ENCODE results near the gene SYTL1. TPM values are rescaled to one million over a fixed set of nuclear protein-coding genes. Genes with fewer than 3 reads are reported as not detected.
A peak's percentile ranks its signal among the peaks of the same experiment; 100 is the strongest.

The SYTL1 gene
- total and polyA plus RNA-seq, 9 of the 15 experiments (the other 6 are each of a cell fraction or from before 2014, with no cell fraction given), result 0.04 to 9.3 (median 1.7) TPM

DNA sequence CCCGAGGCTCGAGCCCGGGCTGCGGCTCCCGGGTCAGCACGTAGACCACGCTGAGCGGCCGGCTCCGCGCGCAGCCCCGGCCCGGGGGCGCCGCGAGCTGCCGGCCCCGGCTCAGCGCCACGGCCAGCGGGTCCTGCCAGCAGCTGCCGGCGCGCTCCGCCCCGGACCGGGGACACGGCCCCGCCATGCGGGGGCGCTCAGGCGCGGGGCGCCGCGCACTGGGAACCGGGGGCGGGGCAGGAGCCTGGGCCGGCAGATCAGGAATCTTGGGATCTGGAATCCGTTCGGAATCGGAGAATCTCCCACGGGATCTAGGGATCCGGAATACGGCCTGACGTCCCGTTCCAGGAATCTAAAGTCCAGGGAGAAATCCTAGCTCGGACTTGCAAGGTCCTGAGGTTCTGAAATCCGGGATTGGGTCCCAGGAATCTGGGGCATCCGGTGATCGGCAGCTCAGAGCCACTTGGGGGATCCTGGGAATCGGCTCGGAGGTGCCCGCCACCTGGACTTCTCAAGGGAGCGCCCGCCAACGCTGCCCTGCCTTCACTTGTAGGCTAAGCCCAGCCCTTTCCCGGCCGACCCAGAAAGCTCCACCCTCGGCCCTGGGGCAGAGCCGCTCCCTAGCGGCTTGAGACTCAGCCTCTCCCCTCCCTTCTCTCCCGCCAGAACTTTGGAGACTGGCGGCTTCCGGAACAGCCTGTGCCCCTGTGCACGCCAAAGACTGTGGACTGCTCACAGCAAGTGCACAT is 24.8 kb downstream of the SYTL1 start, which contains the start of gene MAP3K6 (continued):
- TF ChIP-seq ZBTB7A (IDR thresholded peaks at IDR 0.05; ENCODE audit: borderline replicate concordance, control insufficient read depth, low read depth, low read length), result peak; percentile 14; the same call in 1 of the 2 replicates
- TF ChIP-seq ZNF253 (CRISPR knock-in tag; conservative IDR thresholded peaks at IDR 0.05), result no peak
- no peak for TF ChIP-seq TGIF2 (CRISPR knock-in tag; IDR thresholded peaks at IDR 0.05)
- no peak; the same call in 1 of the 2 replicates for TF ChIP-seq SMC3 (conservative IDR thresholded peaks at IDR 0.05; ENCODE audit: insufficient read depth, low read depth, low read length)
- TF ChIP-seq, protein P1, sequence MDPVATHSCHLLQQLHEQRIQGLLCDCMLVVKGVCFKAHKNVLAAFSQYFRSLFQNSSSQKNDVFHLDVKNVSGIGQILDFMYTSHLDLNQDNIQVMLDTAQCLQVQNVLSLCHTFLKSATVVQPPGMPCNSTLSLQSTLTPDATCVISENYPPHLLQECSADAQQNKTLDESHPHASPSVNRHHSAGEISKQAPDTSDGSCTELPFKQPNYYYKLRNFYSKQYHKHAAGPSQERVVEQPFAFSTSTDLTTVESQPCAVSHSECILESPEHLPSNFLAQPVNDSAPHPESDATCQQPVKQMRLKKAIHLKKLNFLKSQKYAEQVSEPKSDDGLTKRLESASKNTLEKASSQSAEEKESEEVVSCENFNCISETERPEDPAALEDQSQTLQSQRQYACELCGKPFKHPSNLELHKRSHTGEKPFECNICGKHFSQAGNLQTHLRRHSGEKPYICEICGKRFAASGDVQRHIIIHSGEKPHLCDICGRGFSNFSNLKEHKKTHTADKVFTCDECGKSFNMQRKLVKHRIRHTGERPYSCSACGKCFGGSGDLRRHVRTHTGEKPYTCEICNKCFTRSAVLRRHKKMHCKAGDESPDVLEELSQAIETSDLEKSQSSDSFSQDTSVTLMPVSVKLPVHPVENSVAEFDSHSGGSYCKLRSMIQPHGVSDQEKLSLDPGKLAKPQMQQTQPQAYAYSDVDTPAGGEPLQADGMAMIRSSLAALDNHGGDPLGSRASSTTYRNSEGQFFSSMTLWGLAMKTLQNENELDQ (CRISPR knock-in tag; IDR thresholded peaks at IDR 0.05; ENCODE audit: borderline replicate concordance), result no peak
- no peak for TF ChIP-seq SETDB1 (IDR thresholded peaks at IDR 0.05; ENCODE audit: low read length)
- TF ChIP-seq, protein P2, sequence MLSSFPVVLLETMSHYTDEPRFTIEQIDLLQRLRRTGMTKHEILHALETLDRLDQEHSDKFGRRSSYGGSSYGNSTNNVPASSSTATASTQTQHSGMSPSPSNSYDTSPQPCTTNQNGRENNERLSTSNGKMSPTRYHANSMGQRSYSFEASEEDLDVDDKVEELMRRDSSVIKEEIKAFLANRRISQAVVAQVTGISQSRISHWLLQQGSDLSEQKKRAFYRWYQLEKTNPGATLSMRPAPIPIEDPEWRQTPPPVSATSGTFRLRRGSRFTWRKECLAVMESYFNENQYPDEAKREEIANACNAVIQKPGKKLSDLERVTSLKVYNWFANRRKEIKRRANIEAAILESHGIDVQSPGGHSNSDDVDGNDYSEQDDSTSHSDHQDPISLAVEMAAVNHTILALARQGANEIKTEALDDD (IDR thresholded peaks at IDR 0.05), result no peak
- TF ChIP-seq ZNF324 (CRISPR knock-in tag; IDR thresholded peaks at IDR 0.05), result no peak
- TF ChIP-seq CHD1 (IDR thresholded peaks at IDR 0.05; ENCODE audit: low read length), result peak; percentile 45
- no peak for TF ChIP-seq ZNF586 (CRISPR knock-in tag; conservative IDR thresholded peaks at IDR 0.05)
- TF ChIP-seq, protein P3, sequence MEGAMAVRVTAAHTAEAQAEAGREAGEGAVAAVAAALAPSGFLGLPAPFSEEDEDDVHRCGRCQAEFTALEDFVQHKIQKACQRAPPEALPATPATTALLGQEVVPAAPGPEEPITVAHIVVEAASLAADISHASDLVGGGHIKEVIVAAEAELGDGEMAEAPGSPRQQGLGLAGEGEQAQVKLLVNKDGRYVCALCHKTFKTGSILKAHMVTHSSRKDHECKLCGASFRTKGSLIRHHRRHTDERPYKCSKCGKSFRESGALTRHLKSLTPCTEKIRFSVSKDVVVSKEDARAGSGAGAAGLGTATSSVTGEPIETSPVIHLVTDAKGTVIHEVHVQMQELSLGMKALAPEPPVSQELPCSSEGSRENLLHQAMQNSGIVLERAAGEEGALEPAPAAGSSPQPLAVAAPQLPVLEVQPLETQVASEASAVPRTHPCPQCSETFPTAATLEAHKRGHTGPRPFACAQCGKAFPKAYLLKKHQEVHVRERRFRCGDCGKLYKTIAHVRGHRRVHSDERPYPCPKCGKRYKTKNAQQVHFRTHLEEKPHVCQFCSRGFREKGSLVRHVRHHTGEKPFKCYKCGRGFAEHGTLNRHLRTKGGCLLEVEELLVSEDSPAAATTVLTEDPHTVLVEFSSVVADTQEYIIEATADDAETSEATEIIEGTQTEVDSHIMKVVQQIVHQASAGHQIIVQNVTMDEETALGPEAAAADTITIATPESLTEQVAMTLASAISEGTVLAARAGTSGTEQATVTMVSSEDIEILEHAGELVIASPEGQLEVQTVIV (CRISPR knock-in tag; IDR thresholded peaks at IDR 0.05; ENCODE audit: borderline replicate concordance), result no peak
- no peak for TF ChIP-seq EWSR1 (IDR thresholded peaks at IDR 0.05; ENCODE audit: borderline replicate concordance, low read depth, partially characterized antibody)
- TF ChIP-seq, protein P4, sequence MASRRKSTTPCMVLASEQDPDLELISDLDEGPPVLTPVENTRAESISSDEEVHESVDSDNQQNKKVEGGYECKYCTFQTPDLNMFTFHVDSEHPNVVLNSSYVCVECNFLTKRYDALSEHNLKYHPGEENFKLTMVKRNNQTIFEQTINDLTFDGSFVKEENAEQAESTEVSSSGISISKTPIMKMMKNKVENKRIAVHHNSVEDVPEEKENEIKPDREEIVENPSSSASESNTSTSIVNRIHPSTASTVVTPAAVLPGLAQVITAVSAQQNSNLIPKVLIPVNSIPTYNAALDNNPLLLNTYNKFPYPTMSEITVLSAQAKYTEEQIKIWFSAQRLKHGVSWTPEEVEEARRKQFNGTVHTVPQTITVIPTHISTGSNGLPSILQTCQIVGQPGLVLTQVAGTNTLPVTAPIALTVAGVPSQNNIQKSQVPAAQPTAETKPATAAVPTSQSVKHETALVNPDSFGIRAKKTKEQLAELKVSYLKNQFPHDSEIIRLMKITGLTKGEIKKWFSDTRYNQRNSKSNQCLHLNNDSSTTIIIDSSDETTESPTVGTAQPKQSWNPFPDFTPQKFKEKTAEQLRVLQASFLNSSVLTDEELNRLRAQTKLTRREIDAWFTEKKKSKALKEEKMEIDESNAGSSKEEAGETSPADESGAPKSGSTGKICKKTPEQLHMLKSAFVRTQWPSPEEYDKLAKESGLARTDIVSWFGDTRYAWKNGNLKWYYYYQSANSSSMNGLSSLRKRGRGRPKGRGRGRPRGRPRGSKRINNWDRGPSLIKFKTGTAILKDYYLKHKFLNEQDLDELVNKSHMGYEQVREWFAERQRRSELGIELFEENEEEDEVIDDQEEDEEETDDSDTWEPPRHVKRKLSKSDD (conservative IDR thresholded peaks at IDR 0.05; ENCODE audit: low read length), result no peak
- TF ChIP-seq ZNF76 (CRISPR knock-in tag; IDR thresholded peaks at IDR 0.05; ENCODE audit: borderline replicate concordance), result no peak
- TF ChIP-seq, protein P5, sequence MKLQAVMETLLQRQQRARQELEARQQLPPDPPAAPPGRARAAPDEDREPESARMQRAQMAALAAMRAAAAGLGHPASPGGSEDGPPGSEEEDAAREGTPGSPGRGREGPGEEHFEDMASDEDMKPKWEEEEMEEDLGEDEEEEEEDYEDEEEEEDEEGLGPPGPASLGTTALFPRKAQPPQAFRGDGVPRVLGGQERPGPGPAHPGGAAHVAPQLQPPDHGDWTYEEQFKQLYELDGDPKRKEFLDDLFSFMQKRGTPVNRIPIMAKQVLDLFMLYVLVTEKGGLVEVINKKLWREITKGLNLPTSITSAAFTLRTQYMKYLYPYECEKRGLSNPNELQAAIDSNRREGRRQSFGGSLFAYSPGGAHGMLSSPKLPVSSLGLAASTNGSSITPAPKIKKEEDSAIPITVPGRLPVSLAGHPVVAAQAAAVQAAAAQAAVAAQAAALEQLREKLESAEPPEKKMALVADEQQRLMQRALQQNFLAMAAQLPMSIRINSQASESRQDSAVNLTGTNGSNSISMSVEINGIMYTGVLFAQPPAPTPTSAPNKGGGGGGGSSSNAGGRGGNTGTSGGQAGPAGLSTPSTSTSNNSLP (IDR thresholded peaks at IDR 0.05; ENCODE audit: borderline replicate concordance, low read depth, low read length), result no peak
- no peak for TF ChIP-seq MEF2A (IDR thresholded peaks at IDR 0.05; ENCODE audit: control insufficient read depth, low read depth, low read length)

Measured in K562 (cell line).